Endothelial cell of umbilical vein (primary cell): ENCODE results near the gene TLR1. TPM values are rescaled to one million over a fixed set of nuclear protein-coding genes. Genes with fewer than 3 reads are reported as not detected.

Experiments used
- BruUV-seq: library from RNA; stranded (reverse); fragments of 400-500 nt; replicated peaks from 2 replicates; lab custom pipeline; 2021; lab: Mats Ljungman, UMichigan
- CTCF ChIA-PET: fragments of 300-600, 350-600 bp; sonication (Branson Sonifier 250); formaldehyde crosslinking; loops from one replicate; lab custom pipeline; 2021; ENCODE audit warnings: antibody characterized with exemption, inconsistent platforms; lab: Charles Lee
- POLR2A ChIA-PET: fragments of 300-600, 350-600 bp; sonication (Branson Sonifier 250); formaldehyde crosslinking; loops from one replicate; lab custom pipeline; 2021; ENCODE audit warnings: antibody characterized with exemption, inconsistent platforms; lab: Charles Lee
- DNase-seq: peaks from one replicate; pipeline ENCODE4 v3.0.0-alpha.2; 2011; ENCODE audit warnings: low read depth, low spot score
- FAIRE-seq: peaks from 2 replicates; lab custom pipeline; 2011; peaks lifted over from hg19 to GRCh38; lab: Jason Lieb, UNC
- H2AFZ ChIP-seq: 2 replicates; pipeline ENCODE4 v1.6.0; 2012; ENCODE audit warnings: low read depth, low read length, control low read depth, inconsistent platforms
- H3K27ac ChIP-seq: 2 replicates; pipeline ENCODE4 v1.5.1; 2011; ENCODE audit warnings: low read depth, mild to moderate bottlenecking, control low read depth, low read length, moderate library complexity; ENCODE audit not compliant: insufficient read depth
- H3K27me3 ChIP-seq, 2 experiments: 2 replicates each; pipeline versions ENCODE4 v1.6.0 to v1.6.1; 2011; ENCODE audit warnings: low read length in 2 of 2, mixed read lengths in 1 of 2; ENCODE audit not compliant: control insufficient read depth in 2 of 2, insufficient read depth in 2 of 2
- H3K36me3 ChIP-seq, 2 experiments: 2 replicates in 1 of 2; 3 replicates in 1 of 2; pipeline ENCODE4 v1.5.1; 2011; ENCODE audit warnings: low read length in 2 of 2, mild to moderate bottlenecking in 1 of 2, moderate library complexity in 1 of 2; ENCODE audit not compliant: control insufficient read depth in 2 of 2, insufficient read depth in 2 of 2; ENCODE audit errors: extremely low read depth in 1 of 2
- H3K4me1 ChIP-seq: 3 replicates; pipeline ENCODE4 v1.5.1; 2011; ENCODE audit warnings: mild to moderate bottlenecking, low read length; ENCODE audit not compliant: control insufficient read depth, insufficient read depth; ENCODE audit errors: extremely low read depth
- H3K4me2 ChIP-seq: 2 replicates; pipeline ENCODE4 v1.6.1; 2011; ENCODE audit warnings: low read length, control low read depth, mixed read lengths; ENCODE audit not compliant: insufficient read depth
- H3K4me3 ChIP-seq, 3 experiments: fragments of 200-600 bp in 1 of 3; sonication (generic), shearing (Covaris generic) in 1 of 3; replicated peaks in 1 of 3; 2 replicates each; pipeline ENCODE4 v1.5.1; 2011 to 2016; ENCODE audit warnings: control low read depth in 3 of 3, low read length in 3 of 3, mild to moderate bottlenecking in 2 of 3, inconsistent platforms in 1 of 3, low read depth in 1 of 3, moderate library complexity in 1 of 3; ENCODE audit not compliant: insufficient read depth in 1 of 3
- H3K79me2 ChIP-seq: 2 replicates; pipeline ENCODE4 v1.6.0; 2012; ENCODE audit warnings: low read length, inconsistent platforms; ENCODE audit not compliant: control insufficient read depth, insufficient read depth
- H3K9ac ChIP-seq: replicated peaks from 2 replicates; pipeline ENCODE3; 2011; ENCODE audit warnings: low read length, control low read depth; ENCODE audit not compliant: insufficient read depth; ENCODE audit errors: extremely low read depth
- H3K9me1 ChIP-seq: replicated peaks from 3 replicates; pipeline ENCODE4 v1.6.0; 2011; ENCODE audit warnings: mild to moderate bottlenecking, low read length; ENCODE audit not compliant: control insufficient read depth, insufficient read depth; ENCODE audit errors: extremely low read depth
- H3K9me3 ChIP-seq: replicated peaks from 2 replicates; pipeline ENCODE4 v1.5.1; 2012; ENCODE audit warnings: low read length, inconsistent platforms; ENCODE audit not compliant: control insufficient read depth, insufficient read depth
- H4K20me1 ChIP-seq: replicated peaks from 2 replicates; pipeline ENCODE3; 2011; ENCODE audit warnings: mild to moderate bottlenecking, low read length; ENCODE audit not compliant: control insufficient read depth, insufficient read depth; ENCODE audit errors: extremely low read depth
- CTCF ChIP-seq, 2 donors: IDR thresholded peaks; 1 replicate in 1 of 2; 2 replicates in 1 of 2; pipeline ENCODE4 v1.5.1; 2011; ENCODE audit warnings: low read length in 2 of 2, mild to moderate bottlenecking in 2 of 2, moderate library complexity in 2 of 2, control low read depth in 1 of 2, inconsistent platforms in 1 of 2, low read depth in 1 of 2; ENCODE audit not compliant: insufficient read depth in 1 of 2; ENCODE audit errors: extremely low read depth in 1 of 2
- EZH2 ChIP-seq: IDR thresholded peaks from 2 replicates; pipeline ENCODE4 v1.6.1; 2012; ENCODE audit warnings: borderline replicate concordance, low read depth, mild to moderate bottlenecking, moderate library complexity, low read length, inconsistent platforms; ENCODE audit not compliant: severe bottlenecking
- FOS ChIP-seq: IDR thresholded peaks from 2 replicates; pipeline ENCODE4 v1.6.1; 2011; ENCODE audit warnings: mild to moderate bottlenecking, low read length, moderate library complexity, borderline replicate concordance; ENCODE audit not compliant: insufficient read depth
- JUN ChIP-seq: IDR thresholded peaks from 2 replicates; pipeline ENCODE4 v1.6.1; 2011; ENCODE audit warnings: borderline replicate concordance, low read depth; ENCODE audit not compliant: insufficient read length, insufficient read depth
- MAX ChIP-seq: IDR thresholded peaks from 2 replicates; pipeline ENCODE4 v1.6.1; 2011; ENCODE audit not compliant: insufficient read depth, insufficient read length
- MYC ChIP-seq: IDR thresholded peaks from one replicate; pipeline ENCODE4 v1.6.1; 2011; ENCODE audit warnings: mild to moderate bottlenecking, low read depth, low read length
- POLR2A ChIP-seq: IDR thresholded peaks from 2 replicates; pipeline ENCODE4 v1.6.1; 2012; ENCODE audit warnings: low read depth, mild to moderate bottlenecking, control low read depth, low read length
- dilution Hi-C: fragments of 300-500 bp; cut with MboI; formaldehyde crosslinking; loops from one replicate; pipeline ENCODE4 v1.15.0; 2019; ENCODE audit warnings: low sequenced_read_pairs; ENCODE audit not compliant: extremely low pct_ligation_motif_present
- intact Hi-C: fragments of 100-400 bp; cut with micrococcal nuclease; formaldehyde crosslinking; loops from one replicate; pipeline ENCODE4 v1.10.0; 2022
- polyA plus RNA-seq, 4 experiments: library from polyadenylated mRNA; depleted of rRNA in 3 of 4; stranded (reverse) in 3 of 4; unstranded in 1 of 4; fragments of >200 nt; gene quantifications; 2 replicates each; pipeline versions ENCODE4 v1.2.1 to v1.2.3, GENCODE V29; 2011 to 2012; ENCODE audit warnings: missing spikeins in 1 of 4
- total RNA-seq: library from RNA; stranded (reverse); gene quantifications from 2 replicates; pipeline ENCODE4 v1.2.3, GENCODE V29; 2021

Gene TLR1
- total and polyA plus RNA-seq, 2 donors (not counting 3 experiments of a cell fraction or from before 2014, with no cell fraction given), result 0.81 to 2.7 TPM

GRCh38 chr4:38752372-38752940 is 52.1 kb downstream of the TLR1 start:
- H3K4me3 ChIP-seq, result no peak overlapping the region
- BruUV-seq, result no TSS peak
- intact Hi-C loops (loop anchor here (10.0 kb wide), 1 partner anchor 292 kb away; no protein-coding TSS in a partner anchor), dilution Hi-C loops (no loop called here)
- ChIA-PET POLR2A (no interaction called here), CTCF (no interaction called here)
- peaks cover 0 to 1% of the 10 kb centered on the region in 2 experiments for H3K27me3 ChIP-seq
- peak overlapping the region; percentile 52 for H2AFZ ChIP-seq
- peak overlapping the region; percentile 25 for H3K4me2 ChIP-seq
- TF ChIP-seq EZH2 (no peak), POLR2A (no peak), JUN (no peak), MYC (no peak), FOS (peak; percentile 35), CTCF (IDR thresholded peaks at IDR 0.05; ENCODE audit: extremely low read depth in 1 of 2, insufficient read depth in 1 of 2, low read depth in 1 of 2, low read length in 2 of 2) (no peak), MAX (no peak)
- H3K36me3 ChIP-seq, result no peaks in the 10 kb centered on the region
- no peaks in the 10 kb centered on the region for H3K79me2 ChIP-seq
- DNase-seq (peak; percentile 27), FAIRE-seq (peak; percentile 12)
- H3K27ac ChIP-seq, result no peak overlapping the region
- no peaks in the 10 kb centered on the region for H4K20me1 ChIP-seq
- no peaks in the 10 kb centered on the region for H3K9me3 ChIP-seq
- no peak overlapping the region for H3K9ac ChIP-seq
- no peaks in the 10 kb centered on the region for H3K9me1 ChIP-seq
- peaks cover 7% of the 10 kb centered on the region for H3K4me1 ChIP-seq
